NT2/D1 (cell line): Measurements from ENCODE around the gene DCTN5.

Source experiments
- SUZ12 ChIP-seq: IDR thresholded peaks from 2 replicates; pipeline ENCODE4 v1.6.1; 2011; ENCODE audit not compliant: insufficient read length, insufficient read depth; ENCODE audit errors: extremely low read depth
- ZNF274 ChIP-seq: IDR thresholded peaks from 2 replicates; pipeline ENCODE4 v1.6.1; 2011; ENCODE audit warnings: mild to moderate bottlenecking, low read depth, low read length

GRCh38 chr16:23701045-23701444, 59.8 kb downstream of the DCTN5 start:
- TF ChIP-seq SUZ12 (no peak), ZNF274 (no peak)
